HepG2 (cell line): ENCODE results near the gene RBM34. TPM values are rescaled to one million over a fixed set of nuclear protein-coding genes. Genes with fewer than 3 reads are reported as not detected.

Experiments
- GTF2F1 ChIP-seq: fragments of 150-350 bp; IDR thresholded peaks from 2 replicates; pipeline ENCODE4 v1.6.1; 2014; ENCODE audit warnings: low read length
- KDM4B ChIP-seq: sonication (generic); formaldehyde crosslinking; IDR thresholded peaks from 2 replicates; pipeline ENCODE4 v1.4.0; 2020; ENCODE audit warnings: missing genetic modification reagents
- MXI1 ChIP-seq: IDR thresholded peaks from 3 replicates; pipeline ENCODE4 v1.6.1; 2012; ENCODE audit warnings: low read depth, low read length, inconsistent platforms, borderline replicate concordance
- PAF1 ChIP-seq: IDR thresholded peaks from 2 replicates; pipeline ENCODE4 v1.6.1; 2016; ENCODE audit warnings: missing genetic modification reagents, missing compliant biosample characterization
- SAFB2 ChIP-seq: sonication (generic); formaldehyde crosslinking; IDR thresholded peaks from 2 replicates; pipeline ENCODE4 v1.5.1; 2020; ENCODE audit warnings: missing genetic modification reagents, low read depth, mild to moderate bottlenecking, borderline replicate concordance
- SMC3 ChIP-seq: IDR thresholded peaks from 2 replicates; pipeline ENCODE4 v1.6.1; 2011; ENCODE audit warnings: low read length, improper control_type of control experiment
- THRA ChIP-seq: sonication (generic); formaldehyde crosslinking; IDR thresholded peaks from 2 replicates; pipeline ENCODE4 v1.4.0; 2020; ENCODE audit warnings: missing genetic modification reagents, borderline replicate concordance
- ZBTB4 ChIP-seq: sonication (generic); formaldehyde crosslinking; IDR thresholded peaks from 2 replicates; pipeline ENCODE4 v1.4.0; 2020; ENCODE audit warnings: missing genetic modification reagents, mild to moderate bottlenecking, borderline replicate concordance
- ZHX1 ChIP-seq: sonication (generic); formaldehyde crosslinking; IDR thresholded peaks from 2 replicates; pipeline ENCODE4 v1.8.1; 2022; ENCODE audit warnings: low read depth, mild to moderate bottlenecking, missing genetic modification reagents
- ZIK1 ChIP-seq: sonication (generic); formaldehyde crosslinking; IDR thresholded peaks from 2 replicates; pipeline ENCODE4 v1.5.0; 2020; ENCODE audit warnings: mild to moderate bottlenecking, low read depth, missing genetic modification reagents, borderline replicate concordance
- ZNF569 ChIP-seq: sonication (generic); formaldehyde crosslinking; IDR thresholded peaks from 2 replicates; pipeline ENCODE4 v1.5.0; 2020; ENCODE audit warnings: mild to moderate bottlenecking, missing genetic modification reagents, moderate library complexity, borderline replicate concordance
- ZNF839 ChIP-seq: sonication (generic); formaldehyde crosslinking; IDR thresholded peaks from 2 replicates; pipeline ENCODE4 v1.4.0; 2020; ENCODE audit warnings: missing genetic modification reagents, mild to moderate bottlenecking, borderline replicate concordance
- polyA plus RNA-seq, 8 experiments: library from polyadenylated mRNA; depleted of rRNA in 3 of 8; stranded (reverse) in 7 of 8; unstranded in 1 of 8; fragments of >200 nt; fragmentation: Illumina TruSeq in 4 of 8; extraction: Trizol in 4 of 8; gene quantifications; 2 replicates each; pipeline versions ENCODE4 v1.2.1 to v1.2.3, GENCODE V29; 2011 to 2016; ENCODE audit warnings: low read depth in 4 of 8, missing spikeins in 1 of 8, mixed read lengths in 1 of 8; ENCODE audit not compliant: insufficient read depth in 1 of 8
- total RNA-seq, 5 experiments: library from RNA; depleted of rRNA; stranded (reverse); fragments of >200 nt; fragmentation: Illumina TruSeq; extraction: Trizol; gene quantifications; 2 replicates each; pipeline ENCODE4 v1.2.3, GENCODE V29; 2016; ENCODE audit warnings: low read depth in 1 of 5
- TF ChIP-seq, protein P1 (sequence below): sonication (generic); formaldehyde crosslinking; IDR thresholded peaks from 2 replicates; pipeline ENCODE4 v1.5.1; 2020; ENCODE audit warnings: mild to moderate bottlenecking, missing genetic modification reagents, moderate library complexity
- TF ChIP-seq, protein P2 (sequence below): sonication (generic); formaldehyde crosslinking; conservative IDR thresholded peaks from 2 replicates; pipeline ENCODE4 v1.4.0; 2020; ENCODE audit warnings: mild to moderate bottlenecking, missing genetic modification reagents, moderate library complexity

RBM34 gene
- total and polyA plus RNA-seq, 2 of the 13 experiments (the other 11 are each of a cell fraction or from before 2014, with no cell fraction given): 34.7 to 73.0 TPM

GRCh38 chr1:235128456-235129328 is 32.4 kb downstream of the RBM34 start, which contains the start of gene TOMM20 (continued):
- peak; percentile 62; the same call in 1 of the 2 replicates for TF ChIP-seq ZBTB4 (CRISPR knock-in tag)
- no peak; the same call in 1 of the 2 replicates for TF ChIP-seq ZHX1 (CRISPR knock-in tag)
- TF ChIP-seq MXI1: peak; percentile 95; the same call in 2 of the 3 replicates
- TF ChIP-seq KDM4B: no peak
- TF ChIP-seq THRA (CRISPR knock-in tag): no peak
- TF ChIP-seq ZNF569 (CRISPR knock-in tag): 0 out of 2 replicates have a peak, but pooled peaks have one; percentile 61
- peak; percentile 89; the same call in 1 of the 2 replicates for TF ChIP-seq ZNF839 (CRISPR knock-in tag)
- no peak; the same call in 1 of the 2 replicates for TF ChIP-seq ZIK1 (CRISPR knock-in tag)
- TF ChIP-seq, protein P1, sequence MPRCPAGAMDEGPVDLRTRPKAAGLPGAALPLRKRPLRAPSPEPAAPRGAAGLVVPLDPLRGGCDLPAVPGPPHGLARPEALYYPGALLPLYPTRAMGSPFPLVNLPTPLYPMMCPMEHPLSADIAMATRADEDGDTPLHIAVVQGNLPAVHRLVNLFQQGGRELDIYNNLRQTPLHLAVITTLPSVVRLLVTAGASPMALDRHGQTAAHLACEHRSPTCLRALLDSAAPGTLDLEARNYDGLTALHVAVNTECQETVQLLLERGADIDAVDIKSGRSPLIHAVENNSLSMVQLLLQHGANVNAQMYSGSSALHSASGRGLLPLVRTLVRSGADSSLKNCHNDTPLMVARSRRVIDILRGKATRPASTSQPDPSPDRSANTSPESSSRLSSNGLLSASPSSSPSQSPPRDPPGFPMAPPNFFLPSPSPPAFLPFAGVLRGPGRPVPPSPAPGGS: peak; percentile 55; the same call in 1 of the 2 replicates
- TF ChIP-seq, protein P2, sequence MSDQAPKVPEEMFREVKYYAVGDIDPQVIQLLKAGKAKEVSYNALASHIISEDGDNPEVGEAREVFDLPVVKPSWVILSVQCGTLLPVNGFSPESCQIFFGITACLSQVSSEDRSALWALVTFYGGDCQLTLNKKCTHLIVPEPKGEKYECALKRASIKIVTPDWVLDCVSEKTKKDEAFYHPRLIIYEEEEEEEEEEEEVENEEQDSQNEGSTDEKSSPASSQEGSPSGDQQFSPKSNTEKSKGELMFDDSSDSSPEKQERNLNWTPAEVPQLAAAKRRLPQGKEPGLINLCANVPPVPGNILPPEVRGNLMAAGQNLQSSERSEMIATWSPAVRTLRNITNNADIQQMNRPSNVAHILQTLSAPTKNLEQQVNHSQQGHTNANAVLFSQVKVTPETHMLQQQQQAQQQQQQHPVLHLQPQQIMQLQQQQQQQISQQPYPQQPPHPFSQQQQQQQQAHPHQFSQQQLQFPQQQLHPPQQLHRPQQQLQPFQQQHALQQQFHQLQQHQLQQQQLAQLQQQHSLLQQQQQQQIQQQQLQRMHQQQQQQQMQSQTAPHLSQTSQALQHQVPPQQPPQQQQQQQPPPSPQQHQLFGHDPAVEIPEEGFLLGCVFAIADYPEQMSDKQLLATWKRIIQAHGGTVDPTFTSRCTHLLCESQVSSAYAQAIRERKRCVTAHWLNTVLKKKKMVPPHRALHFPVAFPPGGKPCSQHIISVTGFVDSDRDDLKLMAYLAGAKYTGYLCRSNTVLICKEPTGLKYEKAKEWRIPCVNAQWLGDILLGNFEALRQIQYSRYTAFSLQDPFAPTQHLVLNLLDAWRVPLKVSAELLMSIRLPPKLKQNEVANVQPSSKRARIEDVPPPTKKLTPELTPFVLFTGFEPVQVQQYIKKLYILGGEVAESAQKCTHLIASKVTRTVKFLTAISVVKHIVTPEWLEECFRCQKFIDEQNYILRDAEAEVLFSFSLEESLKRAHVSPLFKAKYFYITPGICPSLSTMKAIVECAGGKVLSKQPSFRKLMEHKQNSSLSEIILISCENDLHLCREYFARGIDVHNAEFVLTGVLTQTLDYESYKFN (CRISPR knock-in tag): peak; percentile 62
- TF ChIP-seq SMC3: no peak
- 0 out of 2 replicates have a peak, but pooled peaks have one; percentile 23 for TF ChIP-seq GTF2F1
- TF ChIP-seq SAFB2 (CRISPR knock-in tag): peak; percentile 47; the same call in 1 of the 2 replicates
- TF ChIP-seq PAF1 (CRISPR knock-in tag): 0 out of 2 replicates have a peak, but pooled peaks have one; percentile 39
